HS-27A (cell line): ENCODE results near the gene NGDN.
"Not testable (repeated sequence)": the region's sequence is repeated elsewhere in the genome, so short reads cannot be mapped to it uniquely, and the experiment has no call there.

ENCODE experiments used
- DNase-seq: peaks from one replicate; pipeline ENCODE4 v3.0.0-alpha.2; 2012; ENCODE audit warnings: low read depth, missing footprints

The NGDN gene, protein sequence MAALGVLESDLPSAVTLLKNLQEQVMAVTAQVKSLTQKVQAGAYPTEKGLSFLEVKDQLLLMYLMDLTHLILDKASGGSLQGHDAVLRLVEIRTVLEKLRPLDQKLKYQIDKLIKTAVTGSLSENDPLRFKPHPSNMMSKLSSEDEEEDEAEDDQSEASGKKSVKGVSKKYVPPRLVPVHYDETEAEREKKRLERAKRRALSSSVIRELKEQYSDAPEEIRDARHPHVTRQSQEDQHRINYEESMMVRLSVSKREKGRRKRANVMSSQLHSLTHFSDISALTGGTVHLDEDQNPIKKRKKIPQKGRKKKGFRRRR

DNA sequence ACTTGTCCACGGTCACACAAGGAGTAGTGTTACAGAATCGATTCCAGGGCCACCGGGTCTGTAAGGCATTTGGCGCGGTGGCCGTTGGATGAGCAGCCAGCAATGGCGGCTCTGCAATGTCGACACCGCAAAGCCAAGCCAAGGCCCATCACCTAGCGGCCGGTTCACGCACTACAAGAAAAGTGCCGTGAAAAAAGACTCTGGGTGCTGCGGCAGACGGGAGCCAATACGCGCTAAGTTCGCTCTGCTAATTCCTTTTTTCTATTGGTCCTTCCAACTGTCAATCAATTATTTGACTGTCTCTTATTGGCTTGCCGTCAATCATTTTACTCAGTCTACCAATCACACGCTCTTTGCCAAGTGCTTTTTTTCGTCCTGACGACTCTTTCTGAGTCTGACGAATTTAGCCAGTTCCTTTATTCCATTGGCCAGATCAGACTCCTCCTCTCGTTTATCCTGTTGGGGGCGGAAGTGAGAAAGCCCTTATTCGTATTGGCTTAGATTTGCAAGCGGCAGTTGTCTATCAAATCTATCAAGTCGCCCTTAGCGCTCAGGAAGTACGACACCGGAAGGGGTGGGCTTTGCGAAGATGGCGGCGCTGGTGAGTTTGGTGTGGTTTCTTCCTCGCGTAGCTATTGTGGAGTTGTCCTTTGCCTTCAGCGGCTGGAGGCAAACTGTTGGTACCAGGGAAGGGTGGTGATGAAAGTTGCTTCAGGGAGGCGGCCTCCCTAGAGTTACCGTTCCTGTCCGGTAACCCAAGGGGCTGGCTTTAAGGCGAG, at the start of gene NGDN:
Gene NGDN, plus strand, starts transcription at position 577 of the 779 bp plus-strand sequence. Its CDS starts 13 bp downstream, at position 590.
- peak; percentile 99 for DNase-seq

DNA sequence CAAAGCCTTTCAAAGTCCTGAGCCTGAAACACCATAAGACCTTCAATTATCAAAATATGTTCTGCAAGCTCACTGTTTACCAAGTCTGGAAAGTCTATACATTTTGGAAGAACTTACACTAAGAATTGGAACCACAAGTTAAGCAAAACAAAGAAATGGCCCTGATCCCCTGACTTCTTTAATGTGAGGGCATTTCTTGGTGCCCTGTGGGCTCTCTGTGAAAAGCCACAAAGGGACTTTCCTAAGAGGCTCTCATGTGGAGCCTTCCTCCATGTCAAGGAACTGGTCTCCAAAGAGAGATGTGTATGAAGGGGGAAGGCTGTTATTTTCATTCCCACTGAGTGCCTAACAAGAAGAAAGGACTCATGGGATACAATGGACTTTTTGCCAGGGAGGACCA, 47.9 kb upstream of the NGDN start:
- no peak for DNase-seq

DNA sequence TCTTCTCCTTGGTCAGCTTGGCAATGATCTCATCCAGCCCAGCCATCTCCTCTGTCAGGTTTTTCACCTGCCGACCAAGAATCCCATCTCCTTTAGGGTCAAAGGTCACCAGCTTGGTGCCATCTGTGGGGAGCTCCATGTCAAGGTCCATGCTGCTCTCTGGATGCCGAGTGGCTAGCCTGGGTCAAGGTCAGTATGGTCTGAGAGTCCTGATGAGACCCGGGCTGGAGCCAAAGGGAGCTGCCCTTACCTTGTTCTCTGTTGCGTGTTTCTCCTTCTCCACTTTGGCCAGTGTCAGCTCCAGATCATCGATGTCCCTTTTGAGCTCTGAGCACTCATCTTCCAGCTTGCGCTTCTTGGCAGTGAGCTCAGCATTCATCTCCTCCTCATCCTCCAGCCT, 45.8 kb upstream of the NGDN start:
- no peak for DNase-seq

- no peak for DNase-seq
Observed at GRCh38 chr14:23425169-23425568, 44.3 kb upstream of the NGDN start.

- not testable (repeated sequence) for DNase-seq
Observed at GRCh38 chr14:23425798-23426197, 43.7 kb upstream of the NGDN start.

GRCh38 chr14:23428686-23429495, 40.6 kb upstream of the NGDN start:
- DNase-seq, result no peak

DNA sequence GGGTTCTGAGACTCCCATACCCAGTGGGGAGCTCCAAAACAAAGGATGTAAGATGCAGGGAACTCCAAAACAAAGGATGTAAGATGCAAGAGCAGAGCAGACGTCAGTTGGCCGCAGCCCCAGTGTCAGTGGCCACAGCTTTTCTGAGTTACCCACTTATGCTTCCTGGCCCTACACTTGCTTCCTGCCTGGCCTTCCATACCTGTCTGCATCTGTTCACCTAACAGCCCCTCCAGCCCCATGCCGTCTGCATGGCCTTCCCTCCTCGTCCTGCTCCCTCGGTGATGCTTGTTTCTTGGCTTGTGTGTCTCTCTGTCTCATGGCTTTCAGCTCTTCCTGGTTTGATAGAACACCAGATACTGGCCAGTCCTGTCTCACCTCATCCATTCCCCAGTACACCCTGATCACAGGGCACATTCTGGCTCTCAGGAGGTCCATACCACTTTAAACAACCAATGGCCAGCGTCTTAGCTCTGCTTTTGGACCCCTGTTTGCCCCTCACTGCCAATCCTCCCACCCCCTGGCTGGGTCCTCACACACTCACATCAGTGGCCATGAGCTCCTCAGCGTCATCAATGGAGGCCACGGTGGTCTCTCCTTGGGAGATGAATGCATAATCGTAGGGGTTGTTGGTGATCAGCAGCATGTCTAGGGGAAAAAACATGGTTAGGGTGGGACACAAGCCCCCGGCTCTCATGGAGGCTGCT, 39.3 kb upstream of the NGDN start:
- no peak for DNase-seq

- DNase-seq, result no peak
Observed at GRCh38 chr14:23430723-23431085, 38.8 kb upstream of the NGDN start.

GRCh38 chr14:23431486-23431885, 38.0 kb upstream of the NGDN start:
- DNase-seq, result no peak

GRCh38 chr14:23432102-23432925, 37.2 kb upstream of the NGDN start:
- no peak for DNase-seq

GRCh38 chr14:23432946-23433345, 36.6 kb upstream of the NGDN start:
- DNase-seq, result no peak

DNA sequence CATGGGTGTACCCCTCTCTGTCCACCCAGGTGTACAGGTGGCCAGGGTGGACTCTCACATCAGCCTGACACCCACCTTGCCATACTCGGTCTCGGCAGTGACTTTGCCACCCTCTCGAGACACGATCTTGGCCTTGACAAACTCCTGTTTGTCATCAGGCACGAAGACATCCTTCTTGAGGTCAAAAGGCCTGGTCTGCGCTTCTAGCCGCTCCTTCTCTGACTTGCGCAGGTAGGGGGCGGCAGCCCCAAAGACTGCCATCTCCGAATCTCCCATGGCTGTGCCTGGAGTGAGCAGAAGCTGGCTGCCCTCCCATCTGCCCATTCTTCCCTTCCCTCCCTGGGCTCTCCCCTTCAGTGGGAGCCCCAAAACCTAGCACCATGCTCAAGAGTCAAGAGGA, 36.0 kb upstream of the NGDN start:
- no peak for DNase-seq

- no peak for DNase-seq
Observed at GRCh38 chr14:23434488-23435222, 34.8 kb upstream of the NGDN start.

GRCh38 chr14:23435543-23436326, 33.8 kb upstream of the NGDN start, which contains the start of gene MYH7:
MYH7 (minus strand) TSS chr14:23435660; CDS start chr14:23433732, 1,928 bp downstream.
- DNase-seq, result no peak

GRCh38 chr14:23436327-23437132, 33.0 kb upstream of the NGDN start:
- no peak for DNase-seq

DNA sequence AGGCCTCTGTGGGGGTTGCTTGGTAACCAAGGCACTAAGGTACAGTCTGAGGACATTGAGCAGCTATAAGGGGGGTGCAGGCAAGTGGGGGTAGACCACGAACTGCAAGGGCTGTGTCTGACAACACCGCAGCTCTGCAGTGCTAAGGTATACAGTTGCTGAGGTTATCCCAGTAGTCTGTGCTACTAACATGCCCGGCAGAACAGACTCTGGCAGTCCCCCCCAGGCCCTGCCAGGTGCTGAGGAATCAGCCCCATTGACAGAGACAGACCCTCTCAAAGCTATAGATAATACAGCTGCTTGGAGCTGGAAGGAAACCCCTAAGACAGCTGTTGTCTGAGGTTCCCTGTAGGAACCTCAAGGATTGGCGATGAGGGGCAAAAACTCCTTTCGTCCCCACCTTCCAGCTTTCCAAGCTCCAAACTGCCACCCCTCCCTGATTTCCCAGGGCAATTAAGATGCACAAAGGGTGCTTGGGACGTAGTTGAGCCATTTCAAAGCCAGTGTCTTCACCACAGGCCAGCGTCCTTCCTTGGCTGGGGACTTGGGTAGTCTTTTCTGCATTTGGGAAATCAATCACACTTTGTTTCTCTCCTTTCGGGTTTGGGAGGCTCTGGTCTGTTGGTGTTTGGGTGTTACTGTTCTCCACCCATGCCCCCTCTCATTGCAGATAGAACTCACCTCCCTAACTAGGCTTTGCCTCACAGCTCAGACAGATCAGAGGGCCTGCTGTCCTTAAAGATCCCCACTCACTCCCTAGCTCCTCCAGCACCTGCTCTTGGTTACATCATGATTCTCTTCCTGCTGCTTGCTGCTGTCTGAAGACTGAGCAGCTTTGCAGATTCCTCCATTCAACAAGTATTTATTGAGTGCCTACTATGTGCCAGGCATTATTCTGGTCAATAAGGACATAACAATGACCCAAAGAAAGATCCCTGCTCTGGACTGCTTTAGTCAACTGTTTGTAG, 32.1 kb upstream of the NGDN start:
- no peak for DNase-seq
